Stimulated activated CD8-positive, alpha-beta memory T cell treated with anti-CD3 and anti-CD28 coated beads, Interleukin-4, amount 100 ng/mL, for 48 hours (primary cell): ENCODE results near the gene TYW1B.
A peak's percentile ranks its signal among the peaks of the same experiment; 100 is the strongest.
"Not testable (repeated sequence)": the region's sequence is repeated elsewhere in the genome, so short reads cannot be mapped to it uniquely, and the experiment has no call there.

Experiments used
- DNase-seq: peaks from one replicate; pipeline ENCODE4 v3.0.0-alpha.2; 2020

The TYW1B gene, protein sequence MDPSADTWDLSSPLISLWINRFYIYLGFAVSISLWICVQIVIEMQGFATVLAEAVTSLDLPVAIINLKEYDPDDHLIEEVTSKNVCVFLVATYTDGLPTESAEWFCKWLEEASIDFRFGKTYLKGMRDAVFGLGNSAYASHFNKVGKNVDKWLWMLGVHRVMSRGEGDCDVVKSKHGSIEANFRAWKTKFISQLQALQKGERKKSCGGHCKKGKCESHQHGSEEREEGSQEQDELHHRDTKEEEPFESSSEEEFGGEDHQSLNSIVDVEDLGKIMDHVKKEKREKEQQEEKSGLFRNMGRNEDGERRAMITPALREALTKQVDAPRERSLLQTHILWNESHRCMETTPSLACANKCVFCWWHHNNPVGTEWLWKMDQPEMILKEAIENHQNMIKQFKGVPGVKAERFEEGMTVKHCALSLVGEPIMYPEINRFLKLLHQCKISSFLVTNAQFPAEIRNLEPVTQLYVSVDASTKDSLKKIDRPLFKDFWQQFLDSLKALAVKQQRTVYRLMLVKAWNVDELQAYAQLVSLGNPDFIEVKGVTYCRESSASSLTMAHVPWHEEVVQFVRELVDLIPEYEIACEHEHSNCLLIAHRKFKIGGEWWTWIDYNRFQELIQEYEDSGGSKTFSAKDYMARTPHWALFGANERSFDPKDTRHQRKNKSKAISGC

DNA sequence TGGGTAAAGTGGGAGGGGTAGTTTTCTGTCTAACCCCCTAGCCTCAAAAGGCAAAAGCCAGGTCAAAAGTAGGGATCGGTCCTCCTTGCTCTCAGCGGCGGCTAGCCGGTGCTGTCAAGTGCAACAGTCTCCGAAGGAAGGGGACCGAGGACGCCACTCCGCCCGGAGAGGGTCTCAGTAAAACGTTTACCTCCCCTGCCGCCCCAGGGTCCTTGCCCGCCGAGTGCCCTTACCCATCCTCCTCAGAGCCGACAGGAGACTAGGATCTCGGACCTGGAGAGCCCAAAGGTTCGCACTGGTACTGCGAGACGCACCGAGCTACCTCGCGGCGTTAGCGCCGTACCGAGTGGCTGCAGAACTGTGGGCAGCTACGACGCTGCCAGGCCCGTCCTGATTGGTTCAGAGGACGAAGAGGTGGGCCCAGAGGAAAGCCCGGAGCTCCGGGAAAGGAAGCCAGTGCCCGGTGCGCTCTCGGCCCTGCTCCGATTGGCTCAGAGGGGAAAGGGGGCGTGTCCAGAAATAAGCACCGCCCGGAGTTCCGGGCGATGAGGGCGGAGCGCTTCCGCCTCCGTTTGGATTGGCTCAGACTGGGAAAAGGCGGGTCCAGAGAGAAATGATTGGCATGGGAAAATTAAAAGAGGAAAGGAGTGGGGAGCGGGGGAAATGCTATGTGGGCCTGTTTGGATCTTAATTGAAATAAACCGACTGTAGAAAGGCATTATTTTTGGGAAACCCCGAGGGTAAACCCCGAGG, at the start of gene TYW1B:
Gene TYW1B, minus strand, starts transcription at position 362 of the 753 bp plus-strand sequence. Its CDS starts 125 bp downstream, at position 237.
- DNase-seq: peak; percentile 97

DNA sequence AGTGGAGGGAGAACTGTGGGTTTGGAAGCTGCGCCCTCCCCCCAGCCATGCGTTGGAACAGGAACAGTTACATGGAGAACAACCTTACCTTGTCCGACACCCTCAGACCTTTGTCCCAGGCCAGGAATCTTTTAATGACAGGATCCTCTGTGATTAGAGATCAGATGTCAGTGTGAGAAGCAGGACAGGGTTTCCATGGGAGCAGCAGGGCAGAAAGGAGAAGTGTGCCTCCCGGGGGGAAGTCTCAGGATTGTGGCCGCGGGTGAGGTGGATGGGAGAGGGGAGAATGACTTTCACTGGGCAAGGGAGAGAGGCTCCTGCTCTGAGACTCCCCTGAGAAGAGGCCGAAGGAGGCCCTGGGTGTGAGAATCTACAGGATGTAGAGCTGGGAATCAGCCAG, 39.6 kb upstream of the TYW1B start:
- not testable (repeated sequence) for DNase-seq

DNA sequence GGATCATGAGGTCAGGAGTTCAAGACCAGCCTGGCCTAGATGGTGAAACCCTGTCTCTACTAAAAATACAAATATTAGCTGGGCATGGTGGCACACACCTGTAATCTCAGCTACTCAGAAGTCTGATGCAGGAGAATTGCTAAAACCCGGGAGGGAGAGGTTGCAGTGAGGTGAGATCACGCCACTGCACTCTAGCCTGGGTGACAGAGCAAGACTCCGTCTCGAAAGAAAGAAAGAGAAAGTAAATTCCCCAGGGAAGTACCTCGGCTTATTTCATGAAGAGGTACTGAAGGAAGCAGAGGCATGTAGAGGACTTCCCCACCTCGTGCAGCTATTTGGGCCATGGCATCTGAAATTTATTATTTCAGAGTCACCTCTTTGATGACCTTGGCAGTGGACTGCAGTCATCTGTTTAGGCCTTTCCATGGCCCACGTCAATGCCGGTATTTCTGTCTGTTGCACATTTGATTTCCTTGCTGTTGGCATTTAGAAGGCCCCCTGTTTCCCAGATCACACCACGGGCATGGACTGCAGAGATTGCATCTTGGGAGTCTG, 30.9 kb upstream of the TYW1B start:
- DNase-seq: not testable (repeated sequence)

DNA sequence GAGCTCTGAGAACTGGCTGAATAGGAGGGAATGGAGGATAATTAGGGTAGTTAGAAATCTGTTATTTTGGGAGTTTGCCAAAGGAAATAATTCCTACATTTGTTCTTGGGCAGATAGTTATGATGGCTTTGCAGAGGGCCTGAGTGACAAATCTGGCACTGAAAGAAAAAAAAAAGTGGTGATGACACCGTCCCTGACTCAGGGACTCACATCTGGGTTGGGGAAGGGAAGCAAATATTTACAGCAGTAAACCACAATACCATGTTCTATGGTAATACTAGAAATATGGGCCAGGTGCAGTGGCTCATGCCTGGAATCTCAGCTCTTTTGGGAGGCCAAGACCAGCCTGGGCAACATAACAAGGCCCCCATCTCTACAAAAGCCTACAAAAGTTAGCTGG, 29.9 kb upstream of the TYW1B start:
- DNase-seq: not testable (repeated sequence)

DNA sequence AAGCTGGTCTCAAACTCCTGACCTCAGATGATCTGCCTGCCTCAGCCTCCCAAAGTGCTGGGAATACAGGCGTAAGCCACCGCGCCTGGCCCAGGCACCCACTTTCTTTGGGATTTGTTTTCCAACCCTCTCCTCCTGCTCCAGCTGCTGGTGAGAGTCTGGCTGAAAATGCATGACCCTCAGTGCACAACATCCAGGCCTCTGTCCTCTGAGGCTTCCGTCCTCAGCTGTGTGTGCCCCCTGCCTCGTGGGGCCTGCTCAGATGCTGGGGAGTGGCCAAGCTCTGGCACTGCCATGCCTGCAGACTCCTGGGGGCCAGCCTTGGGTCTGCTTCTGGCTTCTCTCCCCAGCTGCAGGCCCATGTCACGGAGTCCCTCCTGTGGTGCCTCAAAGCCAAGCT, 27.3 kb upstream of the TYW1B start:
- DNase-seq: not testable (repeated sequence)

DNA sequence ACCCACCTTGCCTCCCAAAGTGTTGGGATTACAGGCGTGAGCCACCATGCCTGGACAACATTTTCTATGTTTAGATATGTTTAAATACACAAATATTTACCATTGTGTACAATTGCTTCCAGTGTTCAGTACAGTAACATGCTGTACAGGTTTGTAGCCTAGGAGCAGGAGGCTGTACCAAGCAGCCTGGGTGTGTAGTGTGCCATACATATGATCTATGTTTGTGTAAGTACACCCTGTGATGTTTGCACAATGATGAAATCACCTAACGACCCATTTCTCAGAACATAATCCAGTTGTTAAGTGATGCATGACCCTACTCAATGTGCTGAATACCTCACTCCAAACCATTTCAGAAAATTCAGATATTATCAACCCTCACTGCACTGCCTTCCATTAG, 24.9 kb upstream of the TYW1B start:
- DNase-seq: not testable (repeated sequence)

DNA sequence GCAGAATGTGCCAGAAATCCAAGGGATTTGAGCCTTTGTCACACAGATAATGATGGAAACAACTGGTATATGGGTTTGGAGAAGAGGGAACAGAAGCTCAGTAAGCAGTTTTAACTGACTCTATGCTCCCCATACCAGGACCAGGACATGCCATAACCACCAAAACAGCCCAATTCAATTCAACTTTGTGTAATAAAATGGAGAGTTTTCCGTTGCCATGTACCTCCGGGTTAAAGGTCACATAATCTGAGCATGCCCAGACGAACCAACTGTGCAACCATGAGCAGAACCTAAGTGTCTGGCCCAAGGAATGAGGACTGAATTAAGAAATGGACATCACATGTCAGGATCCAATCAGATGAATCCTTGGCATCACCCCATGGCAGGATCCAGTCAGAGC, 22.7 kb upstream of the TYW1B start:
- not testable (repeated sequence) for DNase-seq

DNA sequence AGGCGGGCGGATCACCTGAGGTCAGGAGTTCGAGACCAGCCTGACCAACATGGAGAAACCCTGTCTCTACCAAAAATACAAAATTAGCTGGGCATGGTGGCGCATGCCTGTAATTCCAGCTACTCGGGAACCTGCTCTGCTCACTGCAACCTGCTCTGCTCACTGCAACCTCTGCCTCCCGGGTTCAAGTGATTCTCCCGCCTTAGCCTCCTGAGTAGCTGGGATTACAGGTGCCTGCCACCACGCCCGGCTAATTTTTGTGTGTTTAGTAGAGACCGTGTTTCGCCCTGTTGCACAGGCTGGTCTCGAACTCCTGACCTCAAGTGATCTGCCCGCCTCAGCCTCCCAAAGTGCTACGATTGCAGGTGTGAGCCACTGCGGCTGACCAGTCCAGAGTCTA, 16.1 kb upstream of the TYW1B start:
- DNase-seq: not testable (repeated sequence)

DNA sequence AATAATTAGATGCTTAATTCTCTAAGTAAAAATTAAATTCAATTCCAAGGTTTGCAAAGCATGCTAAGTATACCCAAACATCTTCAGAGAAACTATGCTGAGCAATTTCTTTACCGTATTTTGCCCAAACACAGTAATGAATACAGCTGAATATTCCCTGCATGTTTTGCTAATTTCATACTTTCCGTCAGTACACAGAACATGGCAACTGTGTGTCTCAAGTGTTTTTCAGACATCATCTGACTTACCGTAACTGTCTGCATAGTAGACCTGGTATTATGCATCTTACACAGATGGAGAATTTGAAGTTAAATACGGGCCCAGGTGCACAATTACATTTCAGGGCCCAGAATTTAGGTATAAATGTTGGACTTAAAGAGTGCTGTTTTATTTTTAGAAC, 15.2 kb upstream of the TYW1B start:
- DNase-seq: not testable (repeated sequence)

DNA sequence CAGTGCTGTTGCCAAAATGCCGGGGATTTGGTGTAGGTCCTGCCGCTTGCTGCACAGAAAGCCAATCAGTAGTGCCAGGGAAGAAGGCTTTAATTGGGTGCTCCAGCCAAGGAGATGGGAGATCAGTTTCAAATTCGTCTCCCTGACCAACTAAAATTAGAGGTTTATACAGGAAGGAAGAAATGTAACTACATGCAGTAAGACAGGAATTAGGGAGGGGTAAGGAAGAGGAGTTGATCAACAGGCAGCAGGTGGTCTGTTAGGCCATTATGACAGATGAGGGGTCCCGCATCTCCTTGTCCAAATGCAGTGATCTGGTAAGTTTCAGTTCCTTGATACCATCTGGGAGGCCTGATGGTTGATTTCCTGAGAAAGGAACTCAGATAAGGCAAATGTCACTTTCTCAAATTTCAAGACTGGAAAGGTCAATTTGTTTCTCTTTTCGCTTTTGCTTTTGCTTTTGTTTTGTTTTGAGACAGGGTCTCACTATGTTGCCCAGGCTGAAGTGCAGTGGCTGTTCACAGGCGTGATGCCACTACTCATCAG, 13.0 kb upstream of the TYW1B start:
- DNase-seq: not testable (repeated sequence)

DNA sequence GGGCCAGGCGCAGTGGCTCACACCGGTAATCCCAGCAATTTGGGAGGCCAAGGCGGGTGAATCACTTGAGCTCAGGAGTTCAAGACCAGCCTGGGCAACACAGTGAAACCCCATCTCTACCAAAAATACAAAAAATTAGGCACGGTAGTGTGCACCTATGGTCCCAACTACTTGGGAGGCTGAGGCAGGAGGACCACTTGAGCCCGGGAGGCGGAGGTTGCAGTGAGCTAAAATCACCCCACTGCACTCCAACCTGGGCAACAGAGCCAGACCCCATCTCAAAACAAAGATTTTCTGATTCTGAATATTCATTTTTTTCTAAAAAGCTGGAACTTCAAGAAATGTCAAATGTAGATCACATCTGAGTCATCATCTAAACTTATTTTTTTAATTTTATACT, 10.3 kb upstream of the TYW1B start:
- not testable (repeated sequence) for DNase-seq

DNA sequence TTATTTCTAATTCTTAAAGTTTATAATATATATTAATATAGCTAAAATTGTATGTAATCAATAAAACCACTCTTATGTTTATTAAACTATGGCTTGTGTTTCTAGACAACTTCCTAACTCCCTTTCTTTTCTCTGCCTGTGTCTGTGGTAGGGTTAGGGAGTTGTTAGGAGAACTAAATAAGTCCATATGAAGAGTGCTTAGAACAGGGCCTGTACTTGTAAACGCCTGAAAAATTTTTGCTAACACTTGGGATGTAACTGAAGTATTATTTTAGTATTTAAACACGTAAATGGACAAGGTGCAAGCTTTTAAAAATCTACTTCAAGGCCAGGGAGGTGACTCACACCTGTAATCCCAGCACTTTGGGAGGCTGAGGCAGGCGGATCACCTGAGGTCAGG, 9.3 kb upstream of the TYW1B start:
- not testable (repeated sequence) for DNase-seq

DNA sequence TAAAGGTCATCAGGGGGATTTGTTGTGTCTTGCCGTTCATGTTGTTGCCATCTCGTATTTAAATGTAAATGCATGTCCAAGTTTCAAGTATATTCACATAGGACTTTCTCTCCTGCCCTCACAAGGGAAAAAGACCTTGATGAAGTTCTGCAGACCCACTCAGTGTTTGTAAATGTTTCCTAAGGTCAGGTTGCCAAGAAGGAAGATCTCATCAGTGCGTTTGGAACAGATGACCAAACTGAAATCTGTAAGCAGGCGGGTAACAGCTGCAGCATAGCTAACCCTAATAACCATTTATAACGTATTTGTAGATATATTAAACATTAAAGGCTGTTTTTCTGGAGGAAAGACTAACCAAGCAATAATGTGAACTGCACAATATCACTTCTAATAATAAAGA, 2.6 kb upstream of the TYW1B start:
- DNase-seq: not testable (repeated sequence)

DNA sequence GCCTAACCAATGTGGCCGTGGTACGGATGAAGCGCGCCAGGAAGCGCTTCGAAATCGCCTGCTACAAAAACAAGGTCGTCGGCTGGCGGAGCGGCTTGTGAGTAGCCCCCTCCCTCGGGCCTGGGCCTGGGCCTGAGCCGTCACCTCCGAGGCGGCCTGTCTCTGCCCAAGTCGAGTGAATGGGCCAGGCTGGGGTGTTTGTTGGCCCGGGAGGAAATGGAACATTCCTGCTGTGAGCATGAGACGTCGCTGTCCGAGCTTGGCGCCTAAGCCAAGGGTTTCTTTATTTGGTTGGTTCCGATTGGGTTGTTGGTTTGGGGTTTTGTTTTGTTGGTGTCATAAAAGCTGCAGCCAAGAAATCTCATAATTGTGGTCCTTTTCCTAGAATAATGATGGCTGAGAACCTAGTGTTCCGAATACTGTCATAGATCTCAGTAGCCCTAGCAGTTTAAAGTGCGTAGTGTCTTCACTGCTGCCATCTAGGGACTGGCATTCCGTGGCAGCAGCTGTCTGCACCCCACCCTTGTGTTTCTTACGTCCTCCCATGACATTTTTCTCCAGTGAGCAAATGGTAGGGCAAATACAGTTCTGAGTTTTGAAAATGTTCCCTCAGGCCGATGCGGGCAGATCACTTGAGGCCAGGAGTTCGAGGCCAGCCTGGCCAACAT, 1.8 kb upstream of the TYW1B start:
- peak; percentile 52 for DNase-seq

DNA sequence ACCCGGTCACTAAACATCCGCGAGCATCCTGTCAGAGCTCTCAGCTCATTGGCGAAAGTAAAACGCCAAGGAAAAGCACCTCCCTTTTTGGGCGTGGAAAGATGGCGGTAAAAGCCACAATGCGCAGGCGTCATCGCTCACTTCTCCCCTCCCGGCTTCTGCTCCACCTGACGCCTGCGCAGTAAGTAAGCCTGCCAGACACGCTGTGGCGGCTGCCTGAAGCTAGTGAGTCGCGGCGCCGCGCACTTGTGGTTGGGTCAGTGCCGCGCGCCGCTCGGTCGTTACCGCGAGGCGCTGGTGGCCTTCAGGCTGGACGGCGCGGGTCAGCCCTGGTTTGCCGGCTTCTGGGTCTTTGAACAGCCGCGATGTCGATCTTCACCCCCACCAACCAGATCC, 1.3 kb upstream of the TYW1B start:
- DNase-seq: peak; percentile 99

DNA sequence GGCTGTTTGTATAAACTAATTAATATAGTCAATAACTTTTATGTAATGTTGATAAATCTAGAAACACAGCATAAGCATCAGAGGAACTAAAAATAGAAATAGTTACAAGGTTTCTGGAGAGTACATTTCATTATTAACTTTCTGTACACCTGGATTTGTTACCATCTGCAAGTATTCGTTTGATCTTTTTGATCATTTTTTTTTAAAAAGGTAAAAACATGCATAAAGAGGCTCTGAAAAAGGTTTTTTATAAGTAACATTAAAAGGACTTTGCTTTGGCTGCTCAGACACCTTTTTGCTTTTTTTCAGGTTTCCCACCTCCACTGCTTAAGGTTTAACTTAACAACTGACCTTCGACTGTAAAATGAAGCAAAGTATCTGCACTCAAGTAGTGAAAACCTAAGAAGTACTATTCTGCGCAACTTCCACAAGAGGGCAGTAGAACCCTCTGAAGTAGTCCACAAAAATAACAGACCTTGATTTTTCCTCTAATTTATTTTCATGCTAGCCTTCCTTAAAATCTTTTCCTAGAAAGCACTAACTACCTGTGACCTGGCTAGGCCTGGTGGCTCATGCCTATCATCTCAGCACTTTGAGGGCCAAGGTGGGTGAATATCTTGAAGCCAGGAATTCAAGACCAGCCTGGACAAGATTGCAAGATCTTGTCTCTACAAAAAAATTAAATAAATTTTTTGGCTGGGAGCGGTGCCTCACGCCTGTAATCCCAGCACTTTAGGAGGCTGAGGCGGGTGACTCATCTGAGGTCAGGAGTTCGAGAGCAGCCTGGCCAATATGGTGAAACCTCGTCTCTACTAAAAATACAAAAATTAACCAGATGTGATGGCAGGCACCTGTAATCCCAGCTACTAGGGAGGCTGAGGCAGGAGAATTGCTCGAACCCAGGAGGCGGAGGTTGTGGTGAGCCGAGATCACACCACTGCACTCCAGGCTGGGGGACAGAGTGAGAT, 4.0 kb downstream of the TYW1B start:
- DNase-seq: not testable (repeated sequence)

DNA sequence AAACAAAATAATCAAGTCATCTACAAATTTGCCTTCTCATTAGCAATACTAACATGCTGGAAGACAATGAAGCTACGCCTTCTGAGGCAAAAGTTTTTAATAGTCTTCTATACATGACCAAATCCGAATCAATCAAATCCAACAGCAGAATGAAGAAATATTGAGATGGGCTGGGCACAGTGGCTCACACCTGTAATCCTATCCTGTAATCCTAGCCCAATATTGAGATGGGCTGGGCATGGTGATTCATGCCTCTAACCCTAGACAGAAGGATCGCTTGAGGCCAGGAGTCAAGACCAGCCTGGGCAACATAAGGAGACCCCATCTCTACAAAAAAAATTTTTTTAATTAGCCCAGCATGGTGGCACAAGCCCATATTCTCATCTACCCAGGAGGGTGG, 5.5 kb downstream of the TYW1B start:
- DNase-seq: not testable (repeated sequence)

DNA sequence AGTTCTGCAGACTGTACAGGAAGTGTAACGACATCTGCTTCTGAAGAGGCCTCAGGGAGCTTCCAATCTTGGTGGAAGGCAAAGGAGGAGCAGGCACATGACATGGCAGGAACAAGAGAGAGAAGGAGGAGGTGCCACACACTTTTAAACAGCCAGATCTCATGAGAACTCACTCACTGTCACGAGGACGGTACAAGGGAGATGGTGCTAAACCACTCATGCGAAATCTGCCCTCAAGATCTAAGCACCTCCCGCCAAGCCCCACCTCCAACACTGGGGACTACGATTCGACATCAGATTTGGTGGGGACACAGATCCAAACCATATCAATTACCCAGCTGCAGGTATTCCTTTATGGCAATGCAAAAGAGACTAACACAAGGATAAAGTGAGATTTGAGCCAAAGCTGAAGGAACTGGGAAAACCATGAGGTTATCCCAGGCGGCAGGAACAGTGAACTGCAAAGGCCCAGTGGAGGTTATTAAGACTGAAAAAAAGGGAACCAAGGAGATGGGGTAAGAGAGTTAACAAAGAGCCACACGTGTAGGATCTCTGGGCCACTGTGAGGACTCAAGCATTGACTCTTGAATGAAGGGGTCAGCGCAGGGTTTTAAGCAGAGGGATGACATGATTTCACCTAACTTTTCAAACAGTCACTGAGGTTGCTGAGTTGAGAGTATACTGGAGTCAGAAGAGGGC, 9.2 kb downstream of the TYW1B start:
- DNase-seq: peak; percentile 22

DNA sequence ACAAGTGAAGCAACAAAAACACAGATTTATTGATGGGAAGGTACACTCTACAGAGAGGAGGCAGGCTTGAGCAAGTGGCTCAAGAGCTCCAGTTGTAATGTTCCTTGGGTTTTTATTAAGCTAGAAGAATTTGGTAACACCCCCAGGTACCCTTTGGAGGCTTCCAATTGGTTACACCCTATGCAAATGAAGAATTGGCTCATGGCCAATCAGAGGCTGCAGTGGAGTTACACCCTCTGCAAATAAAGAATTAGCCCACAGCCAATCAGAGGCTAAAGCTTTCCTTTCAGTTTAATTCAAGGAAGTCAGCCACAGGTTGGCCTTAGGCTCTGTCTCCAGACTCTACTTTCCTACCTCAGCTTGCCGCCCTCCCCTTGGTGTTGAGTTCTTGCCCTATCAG, 10.3 kb downstream of the TYW1B start:
- DNase-seq: not testable (repeated sequence)
